GM18858 (cell line): Measurements from ENCODE around the gene TRPV2.
"Not testable (repeated sequence)": the region's sequence is repeated elsewhere in the genome, so short reads cannot be mapped to it uniquely, and the experiment has no call there.

Experiments used
- ATAC-seq: cut with Tn5 transposase; IDR thresholded peaks from one replicate; pipeline ENCODE4 v1.9.1; 2021; ENCODE audit not compliant: unreplicated experiment

Gene TRPV2, protein sequence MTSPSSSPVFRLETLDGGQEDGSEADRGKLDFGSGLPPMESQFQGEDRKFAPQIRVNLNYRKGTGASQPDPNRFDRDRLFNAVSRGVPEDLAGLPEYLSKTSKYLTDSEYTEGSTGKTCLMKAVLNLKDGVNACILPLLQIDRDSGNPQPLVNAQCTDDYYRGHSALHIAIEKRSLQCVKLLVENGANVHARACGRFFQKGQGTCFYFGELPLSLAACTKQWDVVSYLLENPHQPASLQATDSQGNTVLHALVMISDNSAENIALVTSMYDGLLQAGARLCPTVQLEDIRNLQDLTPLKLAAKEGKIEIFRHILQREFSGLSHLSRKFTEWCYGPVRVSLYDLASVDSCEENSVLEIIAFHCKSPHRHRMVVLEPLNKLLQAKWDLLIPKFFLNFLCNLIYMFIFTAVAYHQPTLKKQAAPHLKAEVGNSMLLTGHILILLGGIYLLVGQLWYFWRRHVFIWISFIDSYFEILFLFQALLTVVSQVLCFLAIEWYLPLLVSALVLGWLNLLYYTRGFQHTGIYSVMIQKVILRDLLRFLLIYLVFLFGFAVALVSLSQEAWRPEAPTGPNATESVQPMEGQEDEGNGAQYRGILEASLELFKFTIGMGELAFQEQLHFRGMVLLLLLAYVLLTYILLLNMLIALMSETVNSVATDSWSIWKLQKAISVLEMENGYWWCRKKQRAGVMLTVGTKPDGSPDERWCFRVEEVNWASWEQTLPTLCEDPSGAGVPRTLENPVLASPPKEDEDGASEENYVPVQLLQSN

DNA sequence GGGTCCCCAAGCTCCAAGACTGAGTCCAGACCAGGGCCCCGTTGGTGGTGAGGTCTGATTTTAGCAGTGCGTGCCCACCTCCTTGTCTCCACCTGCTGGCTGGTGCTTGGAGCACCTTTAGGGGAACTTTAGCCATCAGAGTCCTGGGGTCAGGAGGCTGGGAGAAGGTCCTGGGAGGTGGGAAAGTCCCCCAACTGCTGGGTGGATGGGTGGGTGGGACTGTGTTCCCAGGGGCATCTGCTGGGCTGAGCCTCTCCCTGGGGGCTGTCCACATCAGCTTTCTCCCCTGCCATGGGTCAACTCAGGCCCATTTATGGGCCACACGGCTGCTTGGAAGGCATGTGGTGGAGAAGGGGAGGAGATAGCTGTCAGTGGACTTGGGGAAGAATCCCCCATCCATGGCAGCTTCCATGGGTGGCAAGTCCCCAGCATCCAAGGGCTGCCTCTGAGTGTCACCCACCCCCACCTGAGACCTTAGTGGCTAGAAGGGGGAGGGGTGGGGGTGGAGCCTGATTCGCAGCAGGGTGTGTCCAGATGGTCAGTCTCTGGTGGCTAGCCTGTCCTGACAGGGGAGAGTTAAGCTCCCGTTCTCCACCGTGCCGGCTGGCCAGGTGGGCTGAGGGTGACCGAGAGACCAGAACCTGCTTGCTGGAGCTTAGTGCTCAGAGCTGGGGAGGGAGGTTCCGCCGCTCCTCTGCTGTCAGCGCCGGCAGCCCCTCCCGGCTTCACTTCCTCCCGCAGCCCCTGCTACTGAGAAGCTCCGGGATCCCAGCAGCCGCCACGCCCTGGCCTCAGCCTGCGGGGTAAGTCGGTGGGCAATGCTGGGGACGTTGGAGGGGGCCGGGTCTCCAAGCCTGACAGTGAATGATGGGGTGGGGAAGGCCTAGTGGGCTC is at the start of gene TRPV2:
Gene TRPV2 (plus strand): TSS at position 541 of the 894 bp plus-strand sequence. CDS start 2,098 bp downstream, outside the sequence.
- ATAC-seq: no peak

DNA sequence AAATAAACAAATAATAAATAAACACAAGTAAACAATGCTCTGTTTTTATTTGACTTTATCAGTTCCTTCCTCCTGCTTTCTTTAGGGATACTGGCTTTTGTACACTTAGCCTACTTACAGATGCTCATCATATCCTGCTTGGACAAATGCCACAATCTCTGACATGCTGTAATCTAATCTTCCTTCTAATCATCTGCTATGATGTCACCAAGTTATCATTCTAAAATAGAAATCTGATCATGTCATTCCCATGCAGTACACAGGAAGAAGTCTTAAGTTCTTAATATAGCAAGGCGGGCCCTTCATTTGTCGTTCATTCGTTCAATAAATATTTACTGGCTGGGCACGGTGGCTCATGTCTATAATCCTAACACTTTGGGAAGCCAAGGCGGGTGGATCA is 43.6 kb upstream of the TRPV2 start:
- no peak for ATAC-seq

DNA sequence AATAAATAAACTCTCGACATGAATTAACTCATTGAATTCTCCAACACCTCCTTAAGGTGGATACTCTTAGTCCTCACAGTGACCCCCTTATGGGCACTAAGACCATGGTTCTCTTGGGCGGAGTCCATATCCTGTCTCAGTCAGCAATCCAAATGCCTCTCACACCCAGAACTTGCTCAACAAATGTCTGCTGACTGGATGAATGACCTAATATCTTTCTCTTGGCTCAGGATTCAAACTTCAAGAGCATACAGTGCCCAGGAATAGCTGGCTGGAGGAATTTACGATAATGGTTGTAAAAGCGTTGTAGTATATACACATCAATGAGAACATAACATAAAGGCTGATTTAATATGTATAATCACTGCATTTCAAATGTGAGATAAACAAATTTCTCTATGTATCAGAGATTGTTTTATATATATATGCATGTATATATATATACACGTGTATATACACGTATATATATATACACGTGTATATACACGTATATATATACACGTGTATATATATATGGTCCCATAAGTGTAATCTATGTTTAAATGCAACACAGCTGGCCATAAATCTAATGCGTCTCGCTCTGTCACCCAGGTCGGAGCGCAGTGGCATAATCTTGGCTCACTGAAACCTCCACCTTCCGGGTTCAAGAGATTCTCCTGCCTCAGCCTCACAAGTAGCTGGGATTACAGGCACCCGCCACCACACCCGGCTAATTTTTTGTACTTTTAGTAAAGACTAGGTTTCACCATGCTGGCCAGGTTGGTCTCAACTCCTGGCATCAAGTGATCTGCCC is 41.0 kb upstream of the TRPV2 start:
- no peak for ATAC-seq

DNA sequence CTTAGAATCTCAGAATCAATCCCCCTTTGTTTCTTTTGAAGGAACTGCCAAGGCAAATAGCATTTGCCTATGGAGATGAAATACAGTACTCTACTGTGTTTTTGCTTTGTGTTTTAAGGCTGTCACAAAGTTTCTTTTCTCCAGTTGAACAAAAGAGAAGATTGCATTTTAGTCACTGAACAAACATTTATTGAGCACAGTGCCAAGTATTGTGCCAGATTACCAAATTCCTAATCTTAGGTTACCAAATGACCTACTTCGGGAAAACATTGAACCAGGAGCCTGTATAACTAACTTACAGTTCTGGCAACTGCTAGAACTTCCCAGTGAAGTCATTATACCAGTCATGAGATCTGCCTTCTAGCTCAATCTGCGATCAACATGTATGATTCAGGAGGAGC is 37.4 kb upstream of the TRPV2 start:
- no peak for ATAC-seq

DNA sequence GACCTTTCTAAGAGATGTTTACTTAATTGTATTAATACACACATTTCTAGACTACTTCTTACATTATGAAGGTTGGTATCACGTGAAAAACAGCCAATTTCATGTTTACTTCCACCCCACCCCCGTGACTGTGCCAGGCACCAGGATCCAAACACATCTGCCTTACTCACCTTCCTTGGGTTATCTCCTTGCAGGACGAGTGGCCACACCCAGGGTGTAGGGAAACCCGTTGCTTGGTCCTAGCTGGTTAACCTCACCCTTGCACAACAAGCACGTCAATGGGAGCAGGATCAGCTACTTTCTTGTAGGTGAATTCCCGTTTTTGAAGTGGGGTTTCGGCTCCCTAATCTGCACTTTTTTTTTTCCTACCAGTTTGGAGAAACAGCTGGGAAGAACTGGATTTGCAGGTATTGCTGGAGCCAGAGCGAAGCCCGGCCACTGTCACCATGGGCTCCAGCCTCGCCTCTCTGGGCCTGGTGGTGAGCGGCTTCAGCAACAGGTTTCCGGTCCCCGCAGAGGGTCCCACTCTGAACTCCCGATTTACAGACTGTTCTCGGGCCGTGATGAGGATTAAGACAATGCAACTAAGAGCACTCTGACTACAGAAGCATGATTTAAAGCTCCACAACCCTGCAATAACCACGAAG is 36.6 kb upstream of the TRPV2 start:
- ATAC-seq: no peak

DNA sequence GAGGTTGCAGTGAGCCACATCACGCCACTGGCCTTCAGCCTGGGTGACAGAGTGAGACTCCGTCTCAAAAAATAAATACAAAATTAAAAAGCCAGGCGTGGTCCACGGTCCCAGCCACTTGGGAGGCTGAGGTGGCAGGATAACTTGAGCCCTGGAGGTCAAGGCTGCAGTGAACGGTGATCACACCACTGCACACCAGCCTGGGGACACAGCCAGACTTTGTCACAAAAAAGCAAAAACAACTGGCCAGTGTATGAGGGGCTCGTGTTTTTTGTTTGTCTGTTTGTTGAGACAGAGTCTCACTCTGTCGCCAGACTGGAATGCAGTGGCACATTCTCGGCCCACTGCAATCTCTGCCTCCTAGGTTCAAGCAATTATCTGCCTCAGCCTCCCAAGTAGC is 35.7 kb upstream of the TRPV2 start:
- no peak for ATAC-seq

DNA sequence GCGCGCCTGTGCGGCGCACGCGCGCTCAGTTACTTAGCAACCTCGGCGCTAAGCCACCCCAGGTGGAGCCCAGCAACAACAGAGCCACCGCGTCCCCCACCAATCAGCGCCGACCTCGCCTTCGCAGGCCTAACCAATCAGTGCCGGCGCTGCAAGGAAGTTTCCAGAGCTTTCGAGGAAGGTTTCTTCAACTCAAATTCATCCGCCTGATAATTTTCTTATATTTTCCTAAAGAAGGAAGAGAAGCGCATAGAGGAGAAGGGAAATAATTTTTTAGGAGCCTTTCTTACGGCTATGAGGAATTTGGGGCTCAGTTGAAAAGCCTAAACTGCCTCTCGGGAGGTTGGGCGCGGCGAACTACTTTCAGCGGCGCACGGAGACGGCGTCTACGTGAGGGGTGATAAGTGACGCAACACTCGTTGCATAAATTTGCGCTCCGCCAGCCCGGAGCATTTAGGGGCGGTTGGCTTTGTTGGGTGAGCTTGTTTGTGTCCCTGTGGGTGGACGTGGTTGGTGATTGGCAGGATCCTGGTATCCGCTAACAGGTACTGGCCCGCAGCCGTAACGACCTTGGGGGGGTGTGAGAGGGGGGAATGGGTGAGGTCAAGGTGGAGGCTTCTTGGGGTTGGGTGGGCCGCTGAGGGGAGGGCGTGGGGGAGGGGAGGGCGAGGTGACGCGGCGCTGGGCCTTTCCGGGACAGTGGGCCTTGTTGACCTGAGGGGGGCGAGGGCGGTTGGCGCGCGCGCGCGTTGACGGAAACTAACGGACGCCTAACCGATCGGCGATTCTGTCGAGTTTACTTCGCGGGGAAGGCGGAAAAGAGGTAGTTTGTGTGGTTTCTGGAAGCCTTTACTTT is 34.5 kb upstream of the TRPV2 start, which contains the start of gene UBB:
Gene UBB (plus strand): TSS at position 452 of the 856 bp plus-strand sequence. CDS start 817 bp downstream, outside the sequence.
- peak; percentile 72 for ATAC-seq

DNA sequence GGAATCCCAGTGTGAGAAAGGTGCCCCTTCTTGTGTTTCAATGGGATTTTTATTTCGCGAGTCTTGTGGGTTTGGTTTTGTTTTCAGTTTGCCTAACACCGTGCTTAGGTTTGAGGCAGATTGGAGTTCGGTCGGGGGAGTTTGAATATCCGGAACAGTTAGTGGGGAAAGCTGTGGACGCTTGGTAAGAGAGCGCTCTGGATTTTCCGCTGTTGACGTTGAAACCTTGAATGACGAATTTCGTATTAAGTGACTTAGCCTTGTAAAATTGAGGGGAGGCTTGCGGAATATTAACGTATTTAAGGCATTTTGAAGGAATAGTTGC is 33.9 kb upstream of the TRPV2 start:
- ATAC-seq: no peak

DNA sequence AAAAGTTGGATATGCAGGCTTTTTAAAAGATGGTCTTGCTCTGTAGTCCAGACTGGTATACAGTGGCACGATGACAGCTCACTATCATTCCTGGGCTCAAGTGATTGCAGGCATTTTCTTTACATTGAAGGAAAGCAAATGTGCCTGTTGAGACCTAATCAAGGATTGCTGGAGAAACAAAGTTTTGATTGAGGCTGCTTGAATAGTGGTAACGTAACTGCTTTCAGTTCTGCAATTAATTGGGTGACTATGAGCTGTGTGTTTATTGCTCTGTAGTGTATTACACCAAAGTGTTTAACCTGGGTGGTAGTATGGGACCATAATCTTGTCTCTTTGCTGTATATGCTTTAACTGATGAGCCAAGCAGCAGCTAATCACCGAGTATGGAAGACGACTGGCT is 32.2 kb upstream of the TRPV2 start:
- ATAC-seq: no peak

DNA sequence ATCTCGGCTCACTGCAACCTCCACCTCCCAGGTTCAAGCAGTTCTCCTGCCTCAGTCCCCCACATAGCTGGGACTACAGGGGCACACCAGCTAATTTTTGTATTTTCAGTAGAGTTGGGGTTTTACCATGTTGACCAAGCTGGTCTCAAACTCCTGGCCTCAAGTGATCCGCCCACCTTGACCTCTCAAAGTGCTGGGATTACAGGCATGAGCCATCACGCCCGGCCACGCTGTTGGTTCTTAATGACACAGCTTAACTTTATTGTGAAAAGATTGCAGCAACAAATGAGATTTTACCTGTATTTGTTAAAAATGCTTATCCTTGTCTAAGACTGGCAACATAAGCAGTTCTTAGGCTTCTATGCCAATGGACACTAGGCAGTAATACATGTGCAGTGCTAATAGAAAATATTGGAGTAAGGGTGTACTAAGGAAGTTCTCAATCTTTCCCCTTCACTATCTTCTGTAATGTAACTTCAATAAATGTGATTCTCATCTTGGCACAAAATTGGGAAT is 31.5 kb upstream of the TRPV2 start:
- ATAC-seq: no peak

DNA sequence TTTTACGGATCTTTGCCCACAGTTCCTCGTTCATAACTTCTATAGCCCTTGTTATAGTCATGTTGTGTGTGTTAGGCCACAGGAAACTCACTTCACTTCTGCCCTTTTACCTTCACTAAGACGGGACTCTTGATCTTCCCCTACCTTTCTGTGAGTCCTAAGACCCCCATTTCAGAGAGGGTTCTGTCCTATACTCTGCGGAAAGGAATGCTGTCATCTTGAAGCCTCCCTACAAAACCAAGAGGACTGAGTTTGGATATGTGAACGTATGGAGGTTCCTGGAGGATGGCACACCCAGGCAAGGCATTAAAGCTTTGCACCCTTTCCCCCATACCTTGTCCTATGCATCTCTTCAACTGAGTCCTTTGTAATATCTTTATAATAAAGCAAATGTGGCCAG is 30.8 kb upstream of the TRPV2 start:
- ATAC-seq: no peak

DNA sequence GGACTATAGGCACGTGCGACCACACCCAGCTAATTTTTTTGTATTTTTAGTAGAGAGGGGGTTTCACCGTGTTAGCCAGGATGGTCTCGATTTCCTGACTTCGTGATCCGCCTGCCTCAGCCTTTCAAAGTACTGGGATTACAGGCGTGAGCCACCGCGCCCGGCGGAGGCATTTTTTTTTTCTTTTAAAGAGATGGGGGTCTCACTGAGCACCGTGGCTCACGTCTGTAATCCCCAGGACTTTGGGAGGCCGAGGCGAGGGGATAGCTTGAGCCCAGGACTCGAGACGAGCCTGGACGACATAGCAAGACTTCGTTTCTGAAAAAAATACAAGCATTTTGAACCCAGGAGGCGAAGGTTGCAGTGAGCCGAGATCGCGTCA is 29.3 kb upstream of the TRPV2 start:
- not testable (repeated sequence) for ATAC-seq

DNA sequence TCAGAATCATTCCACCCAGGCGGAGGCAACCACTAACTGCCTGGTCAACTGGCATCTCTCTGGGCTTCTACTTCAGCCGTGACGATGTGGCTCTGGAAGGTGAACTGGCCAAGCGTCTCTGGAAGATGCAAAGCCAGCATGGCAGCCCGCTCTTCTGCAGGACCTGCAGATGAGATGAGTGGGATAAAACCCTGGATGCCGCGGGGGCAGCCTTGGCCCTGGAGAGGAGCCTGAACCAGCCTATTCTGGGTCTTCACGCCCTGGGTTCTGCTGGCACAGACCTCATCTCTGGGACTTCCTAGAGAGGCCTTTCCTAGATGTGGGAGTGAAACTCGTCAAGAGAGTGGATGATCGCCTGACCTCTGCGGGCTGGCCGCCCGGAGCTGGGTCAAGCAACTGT is 23.9 kb upstream of the TRPV2 start:
- no peak for ATAC-seq

DNA sequence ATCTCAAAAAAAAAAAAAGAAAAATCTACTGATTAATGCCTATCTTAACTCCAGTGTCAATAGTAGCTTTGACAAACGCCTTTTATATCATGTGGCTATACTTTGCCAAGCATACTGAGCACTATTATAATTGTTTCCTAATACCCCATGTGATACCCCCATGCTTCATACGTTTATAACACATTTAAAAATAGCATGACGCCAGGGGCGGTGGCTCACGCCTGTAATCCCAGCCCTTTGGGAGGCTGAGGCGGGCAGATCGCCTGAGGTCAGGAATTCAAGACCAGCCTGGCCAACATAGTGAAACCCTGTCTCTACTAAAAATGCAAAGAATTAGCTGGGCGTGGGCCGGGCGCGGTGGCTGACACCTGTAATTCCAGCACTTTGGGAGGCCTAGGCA is 22.9 kb upstream of the TRPV2 start:
- ATAC-seq: not testable (repeated sequence)

DNA sequence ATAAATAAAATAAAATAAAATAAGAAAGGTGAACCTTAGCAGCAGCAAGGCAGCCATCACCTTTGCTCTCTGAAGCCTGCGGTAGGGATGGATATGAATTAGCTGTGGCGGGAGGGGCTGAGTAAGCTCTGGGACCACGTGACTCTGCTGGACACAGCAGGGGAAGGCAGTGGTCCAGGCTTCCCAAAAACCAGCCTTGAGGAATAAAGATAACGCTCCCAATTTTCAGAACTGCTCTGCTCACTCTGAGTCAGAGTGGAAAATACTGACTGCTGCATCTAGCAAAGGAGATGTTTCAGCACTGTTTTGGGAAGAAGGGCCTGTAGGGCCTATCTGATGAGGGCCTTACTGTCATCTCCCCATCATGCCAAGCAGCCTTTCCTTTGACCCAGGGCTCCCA is 19.5 kb upstream of the TRPV2 start:
- not testable (repeated sequence) for ATAC-seq

DNA sequence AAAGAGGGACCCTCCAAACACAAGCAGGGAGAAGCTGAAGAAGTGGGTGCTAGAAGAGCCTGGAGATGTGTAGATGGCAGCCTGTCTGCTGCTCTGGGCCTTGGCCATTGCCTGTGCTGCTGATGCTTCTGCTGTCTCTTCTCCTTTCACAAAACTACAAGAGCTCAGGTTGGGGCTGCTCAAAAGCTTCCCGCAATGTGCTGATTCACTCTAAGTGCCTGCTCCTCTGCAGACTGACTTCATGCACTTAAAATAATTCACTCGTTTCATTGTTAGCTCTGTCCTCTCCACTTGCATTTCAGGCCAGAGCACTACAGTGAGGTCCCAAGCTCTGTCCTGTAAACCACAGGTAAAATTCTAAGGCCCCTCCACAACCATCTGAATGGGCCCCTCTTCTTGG is 18.7 kb upstream of the TRPV2 start:
- ATAC-seq: not testable (repeated sequence)

DNA sequence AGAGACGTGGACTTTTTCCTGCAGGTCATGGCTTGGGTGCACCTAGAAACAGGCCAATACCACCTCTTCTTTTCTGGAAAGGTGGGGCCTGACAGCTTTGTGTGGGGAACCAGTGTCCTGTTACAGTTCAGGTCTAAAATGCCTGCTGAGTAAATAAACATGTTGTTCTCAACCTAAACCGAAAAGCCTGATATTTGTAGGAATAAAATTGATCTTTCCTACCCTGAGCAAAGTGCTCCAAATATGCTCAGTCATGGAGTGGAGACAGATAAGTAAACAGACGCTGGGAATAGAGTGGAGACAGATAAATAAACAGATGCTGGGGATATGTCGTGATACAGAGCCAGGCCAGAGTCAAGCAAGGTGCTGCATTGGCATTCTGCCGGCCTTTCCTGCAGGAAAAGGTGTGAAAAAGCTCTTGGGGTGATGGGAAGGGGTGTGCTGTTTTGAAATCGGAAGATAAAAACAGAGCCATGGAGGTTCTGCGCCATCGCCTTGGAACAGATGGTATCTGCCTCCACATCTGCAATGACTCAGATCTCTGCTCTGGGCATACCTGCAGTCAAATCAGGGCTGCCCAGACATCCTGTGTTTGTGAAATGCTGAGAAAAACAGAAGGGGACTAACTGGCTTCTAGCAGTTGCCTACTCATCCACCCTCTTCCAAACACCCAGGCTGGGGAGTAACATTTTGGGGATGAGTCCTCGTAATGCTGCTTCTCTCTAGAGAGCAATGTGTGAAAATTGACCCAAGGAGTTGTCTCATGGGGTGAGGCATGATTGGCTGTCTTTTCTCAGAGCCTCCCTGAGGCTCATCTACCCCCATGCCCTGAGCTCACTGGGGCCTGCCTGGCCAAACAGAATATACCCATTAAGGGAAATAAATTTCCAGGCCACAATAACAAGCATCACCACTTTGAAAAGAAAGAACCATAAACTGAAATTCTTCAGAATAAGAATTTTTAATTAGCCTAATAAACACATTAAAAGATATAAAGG is 16.8 kb upstream of the TRPV2 start:
- ATAC-seq: peak; percentile 72

DNA sequence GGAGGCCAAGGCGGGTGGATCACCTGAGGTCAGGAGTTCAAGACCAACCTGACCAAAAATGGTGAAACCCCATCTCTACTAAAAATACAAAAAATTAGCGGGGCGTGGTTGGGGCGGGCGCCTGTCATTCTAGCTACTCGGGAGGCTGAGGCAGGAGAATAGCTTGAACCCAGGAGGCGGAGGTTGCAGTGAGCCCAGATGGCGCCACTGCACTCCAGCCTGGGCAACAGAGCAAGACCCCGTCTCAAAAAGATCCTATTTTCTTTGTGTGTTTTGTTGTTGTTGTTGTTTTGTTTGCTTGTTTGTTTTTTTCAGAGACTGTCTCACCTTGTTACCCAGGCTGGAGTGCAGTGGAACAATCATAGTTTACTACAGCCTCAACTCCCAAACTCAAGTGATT is 11.5 kb upstream of the TRPV2 start:
- ATAC-seq: not testable (repeated sequence)
